PC-3 (cell line): ENCODE measurements around the gene CTNNBIP1. TPM values are rescaled to one million over a fixed set of nuclear protein-coding genes. Genes with fewer than 3 reads are reported as not detected.
"Not testable (repeated sequence)": the region's sequence is repeated elsewhere in the genome, so short reads cannot be mapped to it uniquely, and the experiment has no call there.

Experiments
- ATAC-seq: fragments of 200-7000 bp; cut with Tn5 transposase; 2 replicates; pipeline ENCODE4 v1.9.1; 2020; ENCODE audit warnings: mild to moderate bottlenecking, moderate library complexity
- BruUV-seq: library from RNA; stranded (reverse); fragments of 400-500 nt; replicated peaks from 2 replicates; lab custom pipeline; 2021; lab: Mats Ljungman, UMichigan
- CTCF ChIA-PET: fragments of 300-600 bp; sonication (Branson Sonifier 250); formaldehyde crosslinking; loops from one replicate; lab custom pipeline; 2022; ENCODE audit warnings: antibody characterized with exemption; lab: Charles Lee
- POLR2A ChIA-PET: fragments of 300-600 bp; sonication (Branson Sonifier 250); formaldehyde crosslinking; loops from one replicate; lab custom pipeline; 2022; ENCODE audit warnings: antibody characterized with exemption; ENCODE audit not compliant: unreplicated experiment; lab: Charles Lee
- DNase-seq: peaks from one replicate; pipeline ENCODE4 v3.0.0-alpha.2; 2015
- H2AFZ ChIP-seq: fragments of 300-600 bp; sonication (generic); 2 replicates; pipeline ENCODE4 v1.6.0; 2016; ENCODE audit warnings: antibody characterized with exemption, low read length
- H3F3A ChIP-seq: fragments of 300-600 bp; sonication (generic); one replicate; pipeline ENCODE4 v1.6.0; 2017; ENCODE audit warnings: antibody characterized with exemption, low read length, control low read depth, mild to moderate bottlenecking; ENCODE audit not compliant: unreplicated experiment
- H3K27ac ChIP-seq: fragments of 300-600 bp; sonication (generic); 2 replicates; pipeline ENCODE4 v1.5.1; 2016; ENCODE audit warnings: mild to moderate bottlenecking, low read length
- H3K27me3 ChIP-seq: fragments of 300-600 bp; sonication (generic); 2 replicates; pipeline ENCODE4 v1.6.1; 2016; ENCODE audit warnings: low read length, mixed read lengths
- H3K36me3 ChIP-seq: fragments of 300-600 bp; sonication (generic); 2 replicates; pipeline ENCODE4 v1.6.1; 2016; ENCODE audit warnings: low read depth, mixed run types, low read length, mixed read lengths
- H3K4me1 ChIP-seq: fragments of 300-600 bp; sonication (generic); 2 replicates; pipeline ENCODE4 v1.5.1; 2016; ENCODE audit warnings: low read length; ENCODE audit not compliant: insufficient read depth
- H3K4me2 ChIP-seq: fragments of 300-600 bp; sonication (generic); 2 replicates; pipeline ENCODE4 v1.6.0; 2016; ENCODE audit warnings: low read length
- H3K4me3 ChIP-seq: fragments of 300-600 bp; sonication (generic); 2 replicates; pipeline ENCODE4 v1.5.1; 2016; ENCODE audit warnings: mild to moderate bottlenecking, low read length, mixed read lengths
- H3K79me2 ChIP-seq: fragments of 300-600 bp; sonication (generic); 2 replicates; pipeline ENCODE4 v1.6.1; 2017; ENCODE audit warnings: low read length, mixed read lengths
- H3K9ac ChIP-seq: fragments of 300-600 bp; sonication (generic); 2 replicates; pipeline ENCODE4 v1.6.0; 2016; ENCODE audit warnings: mild to moderate bottlenecking, low read length
- H3K9me2 ChIP-seq: fragments of 300-600 bp; sonication (generic); replicated peaks from 2 replicates; pipeline ENCODE4 v1.6.1; 2016; ENCODE audit warnings: mixed run types, low read length, mixed read lengths
- H3K9me3 ChIP-seq: fragments of 300-600 bp; sonication (generic); 2 replicates; pipeline ENCODE4 v1.6.1; 2016; ENCODE audit warnings: low read length, mixed read lengths
- H4K20me1 ChIP-seq: fragments of 300-600 bp; sonication (generic); 2 replicates; pipeline ENCODE4 v1.6.1; 2016; ENCODE audit warnings: low read length, mixed read lengths
- CTCF ChIP-seq: fragments of 300-600 bp; sonication (generic); conservative IDR thresholded peaks from 2 replicates; pipeline ENCODE4 v1.5.1; 2017; ENCODE audit warnings: antibody characterized with exemption, low read depth, mild to moderate bottlenecking, low read length
- EZH2 ChIP-seq: fragments of 300-600 bp; sonication (generic); IDR thresholded peaks from one replicate; pipeline ENCODE4 v1.6.1; 2017; ENCODE audit warnings: antibody characterized with exemption, mild to moderate bottlenecking, low read length; ENCODE audit not compliant: unreplicated experiment
- EZH2phosphoT487 ChIP-seq: fragments of 300-600 bp; sonication (generic); IDR thresholded peaks from 2 replicates; pipeline ENCODE4 v1.6.1; 2018; ENCODE audit warnings: mild to moderate bottlenecking, antibody characterized with exemption, low read length, borderline replicate concordance
- intact Hi-C: fragments of 100-400 bp; cut with micrococcal nuclease; formaldehyde crosslinking; loops from 2 replicates; pipeline ENCODE4 v1.9.0; 2023
- total RNA-seq: library from RNA; depleted of rRNA; stranded (reverse); fragments of >200 nt; gene quantifications from 2 replicates; pipeline ENCODE4 v1.2.3, GENCODE V29; 2014

CTNNBIP1 gene
- total RNA-seq, 1 experiment from 2014 or later = 78.1 TPM

- no peaks in the 10 kb centered on the region for H3F3A ChIP-seq
- H3K4me2 ChIP-seq = no peak overlapping the region
- H4K20me1 ChIP-seq = peaks cover 14% of the 10 kb centered on the region; the same call in 1 of the 2 replicates
- H3K4me1 ChIP-seq = no peaks in the 10 kb centered on the region
- ChIA-PET POLR2A (no interaction called here), CTCF (no interaction called here)
- no peaks in the 10 kb centered on the region for H3K9me2 ChIP-seq
- H2AFZ ChIP-seq = no peak overlapping the region
- H3K4me3 ChIP-seq = no peak overlapping the region
- no peak for TF ChIP-seq EZH2
- TF ChIP-seq CTCF = no peak
- TF ChIP-seq EZH2phosphoT487 = no peak
- H3K9me3 ChIP-seq = no peaks in the 10 kb centered on the region
- intact Hi-C loops = no loop called here
- DNase-seq (no peak), ATAC-seq (no peak)
- no peaks in the 10 kb centered on the region for H3K36me3 ChIP-seq
- no peak overlapping the region for H3K27ac ChIP-seq
- BruUV-seq = no TSS peak
- H3K27me3 ChIP-seq = no peaks in the 10 kb centered on the region
- peaks cover 94% of the 10 kb centered on the region for H3K79me2 ChIP-seq
- no peak overlapping the region for H3K9ac ChIP-seq
Observed at GRCh38 chr1:9807541-9807940, 102.5 kb downstream of the CTNNBIP1 start.

- H3K9me3 ChIP-seq, BruUV-seq, H2AFZ ChIP-seq, H3K27me3 ChIP-seq, H4K20me1 ChIP-seq, POLR2A ChIA-PET, H3K9ac ChIP-seq, H3K4me1 ChIP-seq, H3K9me2 ChIP-seq, H3F3A ChIP-seq, ATAC-seq, intact Hi-C loops, H3K4me2 ChIP-seq, H3K27ac ChIP-seq, CTCF ChIA-PET, H3K4me3 ChIP-seq, DNase-seq, H3K36me3 ChIP-seq: not testable (repeated sequence)
- H3K79me2 ChIP-seq = peaks cover 94% of the 10 kb centered on the region
Observed at GRCh38 chr1:9805972-9806371, 104.1 kb downstream of the CTNNBIP1 start.

DNA sequence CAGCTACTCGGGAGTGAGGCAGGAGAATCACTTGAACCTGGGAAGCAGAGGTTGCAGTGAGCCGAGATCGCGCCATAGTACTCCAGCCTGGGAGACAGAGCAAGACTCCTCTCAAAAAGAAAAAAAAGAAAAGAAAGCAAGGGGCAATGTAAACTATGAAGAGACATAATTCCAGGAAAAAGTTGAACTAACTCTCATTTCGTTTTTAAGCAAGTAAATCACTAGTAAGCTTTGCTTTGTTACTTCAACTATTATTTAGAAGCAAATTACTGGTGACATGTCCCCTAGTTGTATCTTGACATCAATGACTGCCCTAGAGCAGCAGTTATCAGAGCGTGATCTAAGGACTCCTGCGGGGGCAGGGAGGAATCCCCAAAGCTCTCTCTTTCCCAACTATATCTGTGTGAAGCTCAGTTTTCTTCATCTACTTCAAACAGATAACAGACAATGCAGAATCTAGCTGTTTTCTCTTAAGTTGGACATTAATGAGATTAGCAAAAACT lies 105.0 kb downstream of the CTNNBIP1 start:
- Histone ChIP-seq H3F3A (no peaks in the 10 kb centered on the region), H3K36me3 (no peaks in the 10 kb centered on the region), H2AFZ (no peak overlapping the region), H3K79me2 (peaks cover 90% of the 10 kb centered on the region), H3K9ac (no peak overlapping the region), H3K4me3 (no peak overlapping the region), H3K4me1 (no peaks in the 10 kb centered on the region), H3K27me3 (no peaks in the 10 kb centered on the region), H3K27ac (no peak overlapping the region), H4K20me1 (0 out of 2 replicates have a peak, but pooled peaks cover 5% of the 10 kb centered on the region), H3K9me2 (no peaks in the 10 kb centered on the region), H3K9me3 (no peaks in the 10 kb centered on the region), H3K4me2 (no peak overlapping the region)
- BruUV-seq = no TSS peak
- intact Hi-C loops = no loop called here
- ChIA-PET POLR2A (no interaction called here), CTCF (no interaction called here)
- no peak for ATAC-seq
- TF ChIP-seq EZH2 (no peak), EZH2phosphoT487 (no peak), CTCF (no peak)
- DNase-seq = no peak

DNA sequence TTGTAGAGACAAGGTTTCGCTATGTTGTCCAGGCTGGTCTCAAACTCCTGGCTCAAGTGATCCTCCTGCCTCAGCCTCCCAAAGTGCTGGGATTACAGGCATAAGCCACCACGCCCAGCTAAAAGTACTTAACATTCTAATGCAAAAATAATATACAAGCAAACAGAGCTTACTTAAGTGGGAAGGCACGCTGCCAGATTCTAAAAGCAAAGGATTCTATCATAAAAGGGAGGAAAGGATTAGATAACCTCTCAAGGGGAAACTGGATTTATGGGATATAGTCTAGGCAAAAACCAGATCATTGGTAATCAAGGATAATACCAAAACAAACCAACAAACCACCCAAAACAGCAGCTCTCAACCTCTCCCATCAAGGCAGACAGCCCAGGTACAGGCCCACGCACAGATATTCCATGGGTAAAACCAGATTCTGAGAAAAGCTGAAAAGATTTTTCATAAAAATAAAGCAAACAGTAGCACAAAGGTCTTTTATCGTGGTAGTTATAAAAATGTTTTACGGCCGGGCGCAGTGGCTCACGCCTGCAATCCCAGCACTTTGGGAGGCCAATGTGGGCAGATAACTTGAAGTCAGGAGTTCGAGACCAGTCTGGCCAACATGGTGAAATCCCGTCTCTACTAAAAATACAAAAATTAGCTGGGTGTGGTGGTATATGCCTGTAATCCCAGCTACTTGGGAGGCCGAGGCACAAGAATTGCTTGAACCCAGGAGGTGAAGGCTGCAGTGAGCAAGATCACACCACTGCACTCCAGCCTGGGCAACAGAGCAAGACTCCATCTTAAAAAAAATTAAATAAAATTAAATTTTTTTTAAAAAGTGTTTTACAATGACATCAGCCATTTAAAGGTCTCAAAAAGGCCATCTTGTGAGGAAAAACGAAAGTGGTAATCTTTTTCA lies 106.8 kb downstream of the CTNNBIP1 start:
- BruUV-seq, POLR2A ChIA-PET, H3K27ac ChIP-seq, H3K4me1 ChIP-seq, H3K9me2 ChIP-seq, H3F3A ChIP-seq, H3K36me3 ChIP-seq, H3K9me3 ChIP-seq, intact Hi-C loops, H3K4me2 ChIP-seq, H3K27me3 ChIP-seq, ATAC-seq, DNase-seq, H3K4me3 ChIP-seq, H3K9ac ChIP-seq, H2AFZ ChIP-seq: not testable (repeated sequence)
- Histone ChIP-seq H3K79me2 (peaks cover 91% of the 10 kb centered on the region), H4K20me1 (peaks cover 13% of the 10 kb centered on the region; the same call in 1 of the 2 replicates)
- CTCF ChIA-PET = interaction anchor here (0.6 kb wide), 1 partner anchor 298 kb away, joined by 4 read pairs; no protein-coding TSS in a partner anchor
